ENCODE results near the gene KY. TPM values are rescaled to one million over a fixed set of nuclear protein-coding genes. Genes with fewer than 3 reads are reported as not detected.

Gene KY
- total and polyA plus RNA-seq, 2 of the 8 experiments (the other 6 are each of a cell fraction or from before 2014, with no cell fraction given): not detected

GRCh38 chr3:134559591-134559990 is 91.2 kb downstream of the KY start (continued):
- TF ChIP-seq, protein P1, sequence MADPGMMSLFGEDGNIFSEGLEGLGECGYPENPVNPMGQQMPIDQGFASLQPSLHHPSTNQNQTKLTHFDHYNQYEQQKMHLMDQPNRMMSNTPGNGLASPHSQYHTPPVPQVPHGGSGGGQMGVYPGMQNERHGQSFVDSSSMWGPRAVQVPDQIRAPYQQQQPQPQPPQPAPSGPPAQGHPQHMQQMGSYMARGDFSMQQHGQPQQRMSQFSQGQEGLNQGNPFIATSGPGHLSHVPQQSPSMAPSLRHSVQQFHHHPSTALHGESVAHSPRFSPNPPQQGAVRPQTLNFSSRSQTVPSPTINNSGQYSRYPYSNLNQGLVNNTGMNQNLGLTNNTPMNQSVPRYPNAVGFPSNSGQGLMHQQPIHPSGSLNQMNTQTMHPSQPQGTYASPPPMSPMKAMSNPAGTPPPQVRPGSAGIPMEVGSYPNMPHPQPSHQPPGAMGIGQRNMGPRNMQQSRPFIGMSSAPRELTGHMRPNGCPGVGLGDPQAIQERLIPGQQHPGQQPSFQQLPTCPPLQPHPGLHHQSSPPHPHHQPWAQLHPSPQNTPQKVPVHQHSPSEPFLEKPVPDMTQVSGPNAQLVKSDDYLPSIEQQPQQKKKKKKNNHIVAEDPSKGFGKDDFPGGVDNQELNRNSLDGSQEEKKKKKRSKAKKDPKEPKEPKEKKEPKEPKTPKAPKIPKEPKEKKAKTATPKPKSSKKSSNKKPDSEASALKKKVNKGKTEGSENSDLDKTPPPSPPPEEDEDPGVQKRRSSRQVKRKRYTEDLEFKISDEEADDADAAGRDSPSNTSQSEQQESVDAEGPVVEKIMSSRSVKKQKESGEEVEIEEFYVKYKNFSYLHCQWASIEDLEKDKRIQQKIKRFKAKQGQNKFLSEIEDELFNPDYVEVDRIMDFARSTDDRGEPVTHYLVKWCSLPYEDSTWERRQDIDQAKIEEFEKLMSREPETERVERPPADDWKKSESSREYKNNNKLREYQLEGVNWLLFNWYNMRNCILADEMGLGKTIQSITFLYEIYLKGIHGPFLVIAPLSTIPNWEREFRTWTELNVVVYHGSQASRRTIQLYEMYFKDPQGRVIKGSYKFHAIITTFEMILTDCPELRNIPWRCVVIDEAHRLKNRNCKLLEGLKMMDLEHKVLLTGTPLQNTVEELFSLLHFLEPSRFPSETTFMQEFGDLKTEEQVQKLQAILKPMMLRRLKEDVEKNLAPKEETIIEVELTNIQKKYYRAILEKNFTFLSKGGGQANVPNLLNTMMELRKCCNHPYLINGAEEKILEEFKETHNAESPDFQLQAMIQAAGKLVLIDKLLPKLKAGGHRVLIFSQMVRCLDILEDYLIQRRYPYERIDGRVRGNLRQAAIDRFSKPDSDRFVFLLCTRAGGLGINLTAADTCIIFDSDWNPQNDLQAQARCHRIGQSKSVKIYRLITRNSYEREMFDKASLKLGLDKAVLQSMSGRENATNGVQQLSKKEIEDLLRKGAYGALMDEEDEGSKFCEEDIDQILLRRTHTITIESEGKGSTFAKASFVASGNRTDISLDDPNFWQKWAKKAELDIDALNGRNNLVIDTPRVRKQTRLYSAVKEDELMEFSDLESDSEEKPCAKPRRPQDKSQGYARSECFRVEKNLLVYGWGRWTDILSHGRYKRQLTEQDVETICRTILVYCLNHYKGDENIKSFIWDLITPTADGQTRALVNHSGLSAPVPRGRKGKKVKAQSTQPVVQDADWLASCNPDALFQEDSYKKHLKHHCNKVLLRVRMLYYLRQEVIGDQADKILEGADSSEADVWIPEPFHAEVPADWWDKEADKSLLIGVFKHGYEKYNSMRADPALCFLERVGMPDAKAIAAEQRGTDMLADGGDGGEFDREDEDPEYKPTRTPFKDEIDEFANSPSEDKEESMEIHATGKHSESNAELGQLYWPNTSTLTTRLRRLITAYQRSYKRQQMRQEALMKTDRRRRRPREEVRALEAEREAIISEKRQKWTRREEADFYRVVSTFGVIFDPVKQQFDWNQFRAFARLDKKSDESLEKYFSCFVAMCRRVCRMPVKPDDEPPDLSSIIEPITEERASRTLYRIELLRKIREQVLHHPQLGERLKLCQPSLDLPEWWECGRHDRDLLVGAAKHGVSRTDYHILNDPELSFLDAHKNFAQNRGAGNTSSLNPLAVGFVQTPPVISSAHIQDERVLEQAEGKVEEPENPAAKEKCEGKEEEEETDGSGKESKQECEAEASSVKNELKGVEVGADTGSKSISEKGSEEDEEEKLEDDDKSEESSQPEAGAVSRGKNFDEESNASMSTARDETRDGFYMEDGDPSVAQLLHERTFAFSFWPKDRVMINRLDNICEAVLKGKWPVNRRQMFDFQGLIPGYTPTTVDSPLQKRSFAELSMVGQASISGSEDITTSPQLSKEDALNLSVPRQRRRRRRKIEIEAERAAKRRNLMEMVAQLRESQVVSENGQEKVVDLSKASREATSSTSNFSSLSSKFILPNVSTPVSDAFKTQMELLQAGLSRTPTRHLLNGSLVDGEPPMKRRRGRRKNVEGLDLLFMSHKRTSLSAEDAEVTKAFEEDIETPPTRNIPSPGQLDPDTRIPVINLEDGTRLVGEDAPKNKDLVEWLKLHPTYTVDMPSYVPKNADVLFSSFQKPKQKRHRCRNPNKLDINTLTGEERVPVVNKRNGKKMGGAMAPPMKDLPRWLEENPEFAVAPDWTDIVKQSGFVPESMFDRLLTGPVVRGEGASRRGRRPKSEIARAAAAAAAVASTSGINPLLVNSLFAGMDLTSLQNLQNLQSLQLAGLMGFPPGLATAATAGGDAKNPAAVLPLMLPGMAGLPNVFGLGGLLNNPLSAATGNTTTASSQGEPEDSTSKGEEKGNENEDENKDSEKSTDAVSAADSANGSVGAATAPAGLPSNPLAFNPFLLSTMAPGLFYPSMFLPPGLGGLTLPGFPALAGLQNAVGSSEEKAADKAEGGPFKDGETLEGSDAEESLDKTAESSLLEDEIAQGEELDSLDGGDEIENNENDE (IDR thresholded peaks at IDR 0.05; ENCODE audit: insufficient replicate concordance, low read length): no peak
- TF ChIP-seq BCL11A (IDR thresholded peaks at IDR 0.05; ENCODE audit: low read depth in 2 of 2, low read length in 2 of 2) (no peak), JUND (IDR thresholded peaks at IDR 0.05; ENCODE audit: low read length) (no peak), KDM5A (IDR thresholded peaks at IDR 0.05; ENCODE audit: low read length) (no peak), KDM1A (IDR thresholded peaks at IDR 0.05; ENCODE audit: borderline replicate concordance, low read length) (no peak)

All from H1 (cell line).